Measurements from ENCODE around the gene ERCC8.

DNA sequence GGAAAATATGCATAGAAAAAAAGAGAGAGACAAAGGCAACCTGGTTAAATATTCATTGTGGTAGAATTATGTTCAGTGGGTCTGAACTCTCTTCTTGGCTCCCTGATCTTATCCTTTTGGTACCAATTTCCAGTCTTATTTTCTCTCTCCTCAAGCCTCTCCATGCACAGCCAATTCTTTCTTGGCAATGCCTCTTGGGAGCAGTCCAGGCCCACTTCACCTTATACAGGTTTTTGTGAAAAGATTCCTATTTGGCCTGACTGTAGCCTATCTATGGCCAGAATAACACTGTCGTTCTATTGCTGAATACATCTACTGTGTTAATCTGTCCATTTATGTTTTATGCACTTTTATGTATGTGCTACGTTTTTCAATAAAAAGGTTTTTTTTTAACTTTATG, 103.5 kb downstream of the ERCC8 start:
- TF ChIP-seq MTA1 (IDR thresholded peaks at IDR 0.05; ENCODE audit: borderline replicate concordance) (no peak), KAT7 (CRISPR knock-in tag; IDR thresholded peaks at IDR 0.05; ENCODE audit: borderline replicate concordance) (no peak), MAFK (IDR thresholded peaks at IDR 0.05; ENCODE audit: low read length) (no peak), POLR2AphosphoS2 (IDR thresholded peaks at IDR 0.05; ENCODE audit: low read length) (no peak), POLR2AphosphoS5 (IDR thresholded peaks at IDR 0.05; ENCODE audit: control insufficient read depth, insufficient read depth, low read depth, low read length) (no peak), NR3C1 (CRISPR knock-in tag; IDR thresholded peaks at IDR 0.05) (no peak)
- TF ChIP-seq, protein P1, sequence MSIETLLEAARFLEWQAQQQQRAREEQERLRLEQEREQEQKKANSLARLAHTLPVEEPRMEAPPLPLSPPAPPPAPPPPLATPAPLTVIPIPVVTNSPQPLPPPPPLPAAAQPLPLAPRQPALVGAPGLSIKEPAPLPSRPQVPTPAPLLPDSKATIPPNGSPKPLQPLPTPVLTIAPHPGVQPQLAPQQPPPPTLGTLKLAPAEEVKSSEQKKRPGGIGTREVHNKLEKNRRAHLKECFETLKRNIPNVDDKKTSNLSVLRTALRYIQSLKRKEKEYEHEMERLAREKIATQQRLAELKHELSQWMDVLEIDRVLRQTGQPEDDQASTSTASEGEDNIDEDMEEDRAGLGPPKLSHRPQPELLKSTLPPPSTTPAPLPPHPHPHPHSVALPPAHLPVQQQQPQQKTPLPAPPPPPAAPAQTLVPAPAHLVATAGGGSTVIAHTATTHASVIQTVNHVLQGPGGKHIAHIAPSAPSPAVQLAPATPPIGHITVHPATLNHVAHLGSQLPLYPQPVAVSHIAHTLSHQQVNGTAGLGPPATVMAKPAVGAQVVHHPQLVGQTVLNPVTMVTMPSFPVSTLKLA (conservative IDR thresholded peaks at IDR 0.05) = no peak

All from K562 (cell line).